Pancreas (tissue), 10 donors: Measurements from ENCODE around the gene C18orf32. TPM values are rescaled to one million over a fixed set of nuclear protein-coding genes. Genes with fewer than 3 reads are reported as not detected.

Experiments
- ATAC-seq, 4 donors: fragments of 200-7000 bp; cut with Tn5 transposase; one replicate each; pipeline versions ENCODE4 v1.8.0 to v1.9.1; 2020; ENCODE audit warnings: mild to moderate bottlenecking in 4 of 4, moderate library complexity in 4 of 4
- DNase-seq, 6 donors: peaks; one replicate each; pipeline ENCODE4 v3.0.0-alpha.2; 2020
- FAIRE-seq: peaks from 2 replicates; lab custom pipeline; 2012; peaks lifted over from hg19 to GRCh38; lab: Jason Lieb, UNC
- H3K27ac ChIP-seq, 4 donors: fragments of 200-600 bp; sonication (generic); 1 replicate in 3 of 4; 2 replicates in 1 of 4; pipeline versions ENCODE4 v1.5.0 to v1.8.0; 2020
- H3K27me3 ChIP-seq, 4 donors: fragments of 200-600 bp; one replicate each; pipeline ENCODE4 v1.8.0; 2021
- H3K36me3 ChIP-seq, 3 donors: fragments of 200-600 bp; sonication (generic) in 1 of 3; one replicate each; pipeline versions ENCODE4 v1.5.0 to v1.8.0; 2020 to 2021
- H3K4me1 ChIP-seq, 3 donors: fragments of 200-600 bp; one replicate each; pipeline ENCODE4 v1.8.0; 2021
- H3K4me3 ChIP-seq, 4 donors: fragments of 200-600 bp; sonication (generic) in 2 of 4; one replicate each; pipeline versions ENCODE4 v1.5.0 to v1.8.0; 2020 to 2021
- H3K9me3 ChIP-seq, 4 donors: fragments of 200-600 bp; one replicate each; pipeline ENCODE4 v1.8.0; 2021
- WGBS, 2 donors: extraction: QIAGEN DNeasy Blood & Tissue Kit; methylation state at CpG; one replicate each; pipeline ENCODE4 v1.1.7; 2013; 5-methylcytosine and 5-hydroxymethylcytosine counted together
- intact Hi-C, 3 donors: fragments of 100-400 bp; cut with DNase I; formaldehyde crosslinking; loops; one replicate each; pipeline versions ENCODE4 v1.11.1 to v1.14.2; 2022
- polyA plus RNA-seq, 2 donors: library from polyadenylated mRNA; stranded (reverse); fragments of 200-250 nt; gene quantifications; one replicate each; pipeline ENCODE4 v1.2.3, GENCODE V29; 2013
- total RNA-seq, 6 donors: library from RNA; stranded (reverse); fragmentation: NEBNext Ultra II Directional in 4 of 6; extraction: Animal tissue kit (Norgen Biotek cat#: 25700) in 4 of 6; gene quantifications; one replicate each; pipeline versions ENCODE4 v1.2.1 to v1.2.4, GENCODE V29; 2021 to 2023
- TF ChIP-seq, protein P1 (sequence below), 4 donors: fragments of 200-600 bp; sonication (generic) in 3 of 4; IDR thresholded peaks; one replicate each; pipeline versions ENCODE4 v1.5.0 to v1.8.0; 2021; ENCODE audit warnings: antibody characterized with exemption in 4 of 4
- donor health status: healthy with polysubstance abuse.
- donor health status: DM: no; HTN: no; CAD: no; lungs with moderate emphysema.
- donor health status: DM: no; HTN: no; CAD: no.
- donor health status: control.
- donor health status: control.
- donor health status: Bipolar disorder and iron deficiency.
- donor health status: DM: yes; HTN: yes; CAD: no.
- donor health status: DM: no; HTN: no; CAD: no.
- donor health status: DM: no; HTN: no; CAD: no.
- donor health status: DM: yes; HTN: yes; CAD: no.

Gene C18orf32
- total and polyA plus RNA-seq, 8 donors, result 19.5 to 49.7 (median 28.1) TPM

DNA sequence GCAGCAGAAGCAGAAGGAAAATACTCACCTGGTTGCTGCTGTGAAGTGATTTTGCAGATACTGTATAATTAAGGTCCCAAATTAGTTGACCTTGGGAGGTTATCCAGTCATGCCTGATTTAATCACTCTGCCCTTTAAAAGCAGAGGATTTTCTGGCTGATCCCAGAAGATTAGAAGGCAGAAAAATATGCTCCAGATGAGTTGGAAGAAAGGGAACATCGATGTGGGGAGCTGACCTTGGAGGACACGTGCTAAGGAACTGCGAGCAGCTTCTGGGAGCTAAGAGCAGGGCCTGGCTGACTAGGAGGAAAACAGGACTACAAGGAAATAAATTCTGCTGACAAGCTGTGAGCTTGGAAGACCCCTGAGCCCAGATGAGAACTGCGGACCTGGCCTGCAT is 13.3 kb downstream of the C18orf32 start:
- DNase-seq (no peak), FAIRE-seq (no peak), ATAC-seq (no peak)
- no peaks in the 10 kb centered on the region for H3K27me3 ChIP-seq
- H3K4me3 ChIP-seq, result no peak overlapping the region
- H3K27ac ChIP-seq, result no peak overlapping the region
- intact Hi-C loops, result no loop called here
- WGBS, 2 donors, result 49 to 51% methylated on average over 4 of the region's 4 CpGs
- H3K4me1 ChIP-seq, result no peaks in the 10 kb centered on the region
- H3K9me3 ChIP-seq, result no peaks in the 10 kb centered on the region
- no peaks in the 10 kb centered on the region for H3K36me3 ChIP-seq
- TF ChIP-seq, protein P1, sequence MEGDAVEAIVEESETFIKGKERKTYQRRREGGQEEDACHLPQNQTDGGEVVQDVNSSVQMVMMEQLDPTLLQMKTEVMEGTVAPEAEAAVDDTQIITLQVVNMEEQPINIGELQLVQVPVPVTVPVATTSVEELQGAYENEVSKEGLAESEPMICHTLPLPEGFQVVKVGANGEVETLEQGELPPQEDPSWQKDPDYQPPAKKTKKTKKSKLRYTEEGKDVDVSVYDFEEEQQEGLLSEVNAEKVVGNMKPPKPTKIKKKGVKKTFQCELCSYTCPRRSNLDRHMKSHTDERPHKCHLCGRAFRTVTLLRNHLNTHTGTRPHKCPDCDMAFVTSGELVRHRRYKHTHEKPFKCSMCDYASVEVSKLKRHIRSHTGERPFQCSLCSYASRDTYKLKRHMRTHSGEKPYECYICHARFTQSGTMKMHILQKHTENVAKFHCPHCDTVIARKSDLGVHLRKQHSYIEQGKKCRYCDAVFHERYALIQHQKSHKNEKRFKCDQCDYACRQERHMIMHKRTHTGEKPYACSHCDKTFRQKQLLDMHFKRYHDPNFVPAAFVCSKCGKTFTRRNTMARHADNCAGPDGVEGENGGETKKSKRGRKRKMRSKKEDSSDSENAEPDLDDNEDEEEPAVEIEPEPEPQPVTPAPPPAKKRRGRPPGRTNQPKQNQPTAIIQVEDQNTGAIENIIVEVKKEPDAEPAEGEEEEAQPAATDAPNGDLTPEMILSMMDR (IDR thresholded peaks at IDR 0.05), result no peak

DNA sequence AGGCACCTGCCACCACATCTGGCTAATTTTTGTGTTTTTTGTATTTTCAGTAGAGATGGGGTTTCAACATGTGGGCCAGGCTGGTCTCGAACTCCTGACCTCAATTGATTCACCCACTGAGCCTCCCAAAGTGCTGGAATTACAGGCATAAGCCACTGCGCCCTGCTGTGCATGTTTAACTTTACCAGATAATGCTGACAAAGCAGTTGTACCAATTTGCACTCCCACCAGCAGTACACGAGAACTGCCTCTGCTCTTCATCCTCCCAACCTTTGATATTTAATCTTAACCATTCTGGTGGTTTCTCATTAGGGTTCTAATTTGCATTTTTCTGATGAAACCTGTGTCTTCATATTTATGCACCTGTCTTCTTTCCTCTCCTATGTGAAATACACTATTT is 14.6 kb downstream of the C18orf32 start:
- Histone ChIP-seq H3K27me3 (no peaks in the 10 kb centered on the region), H3K4me1 (no peaks in the 10 kb centered on the region), H3K9me3 (no peaks in the 10 kb centered on the region), H3K36me3 (no peaks in the 10 kb centered on the region), H3K27ac (no peak overlapping the region), H3K4me3 (no peak overlapping the region)
- intact Hi-C loops, result no loop called here
- FAIRE-seq, result no peak
- 78 to 96% methylated on average over 3 of the region's 3 CpGs for WGBS, 2 donors
- TF ChIP-seq, protein P1 (IDR thresholded peaks at IDR 0.05), result no peak
- DNase-seq, result no peak
- no peak for ATAC-seq

DNA sequence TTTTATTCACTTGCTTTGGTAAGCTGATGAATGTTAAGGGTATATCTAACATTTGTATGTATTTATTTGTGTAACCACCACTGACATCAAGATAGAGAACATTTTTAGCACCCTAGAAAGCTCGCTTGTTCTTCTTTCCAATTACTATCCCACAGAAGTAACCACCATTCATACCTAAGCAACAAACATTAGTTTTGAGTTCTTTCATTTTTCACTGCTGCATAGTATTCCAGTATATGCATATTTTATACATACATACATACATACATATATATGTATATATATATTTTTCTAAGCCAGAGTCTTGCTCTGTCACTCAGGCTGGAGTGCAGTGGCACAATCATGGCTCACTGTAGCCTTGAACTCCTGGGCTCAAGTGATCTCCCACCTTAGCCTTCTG is 15.5 kb downstream of the C18orf32 start:
- no peak overlapping the region for H3K4me3 ChIP-seq
- FAIRE-seq (no peak), ATAC-seq (no peak), DNase-seq (no peak)
- intact Hi-C loops, result no loop called here
- H3K9me3 ChIP-seq, result no peaks in the 10 kb centered on the region
- H3K27ac ChIP-seq, result no peak overlapping the region
- WGBS, 2 donors, result 79 to 89% methylated on average over 1 of the region's 1 CpG
- TF ChIP-seq, protein P1 (IDR thresholded peaks at IDR 0.05), result no peak
- H3K4me1 ChIP-seq, result no peaks in the 10 kb centered on the region
- H3K36me3 ChIP-seq, result no peaks in the 10 kb centered on the region
- no peaks in the 10 kb centered on the region for H3K27me3 ChIP-seq

DNA sequence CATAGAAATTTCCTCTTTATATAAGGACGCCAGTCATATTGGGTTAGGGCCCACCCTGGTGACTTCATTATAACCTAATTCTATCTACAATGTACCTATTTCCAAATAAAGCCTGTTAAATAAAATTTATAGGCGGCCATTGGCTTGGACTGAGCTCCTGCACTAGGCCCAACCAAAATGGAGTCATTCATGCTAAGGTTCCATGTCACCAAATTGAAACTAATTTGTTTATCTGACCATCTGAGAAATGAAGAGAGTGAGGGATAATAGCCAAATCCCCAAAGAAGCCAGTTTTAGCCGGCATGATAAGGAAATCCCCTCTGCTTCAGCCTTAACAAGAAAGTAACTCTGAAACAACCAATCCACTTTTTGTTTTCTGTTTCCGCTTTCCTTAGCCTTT is 19.4 kb downstream of the C18orf32 start:
- DNase-seq (no peak), ATAC-seq (no peak), FAIRE-seq (no peak)
- TF ChIP-seq, protein P1 (IDR thresholded peaks at IDR 0.05), result no peak
- H3K4me1 ChIP-seq, result no peaks in the 10 kb centered on the region
- H3K36me3 ChIP-seq, result no peaks in the 10 kb centered on the region
- H3K4me3 ChIP-seq, result no peak overlapping the region
- no peaks in the 10 kb centered on the region for H3K27me3 ChIP-seq
- H3K9me3 ChIP-seq, result no peaks in the 10 kb centered on the region
- H3K27ac ChIP-seq, result no peak overlapping the region
- WGBS, 2 donors, result 90 to 91% methylated on average over 4 of the region's 4 CpGs
- intact Hi-C loops, result no loop called here

DNA sequence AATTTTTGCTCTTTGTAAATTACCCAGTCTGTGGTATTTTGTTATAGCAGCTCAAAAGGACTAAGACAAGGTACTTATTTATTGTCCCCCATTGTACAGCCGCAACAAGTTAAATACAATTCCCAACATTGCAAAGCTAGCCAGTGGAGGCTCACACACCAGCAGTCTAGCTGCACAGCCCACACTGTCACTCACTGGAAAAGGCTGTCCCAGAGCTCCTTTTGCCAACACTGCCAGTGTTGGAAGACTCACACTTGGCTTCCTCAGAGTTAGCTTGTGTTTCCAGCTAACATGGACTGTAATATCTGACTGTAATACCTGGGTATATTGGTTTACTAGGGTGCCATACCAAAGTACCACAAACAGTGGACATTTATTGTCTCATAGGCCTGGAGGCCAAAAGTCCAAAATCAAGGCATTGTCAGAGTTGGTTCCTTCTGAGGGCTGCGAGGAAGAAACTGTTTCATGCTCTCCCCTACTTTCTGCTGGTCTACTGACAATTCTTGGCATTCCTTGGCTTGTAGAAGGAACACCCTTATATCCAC is 19.9 kb downstream of the C18orf32 start:
- TF ChIP-seq, protein P1 (IDR thresholded peaks at IDR 0.05), result no peak
- intact Hi-C loops, result no loop called here
- 93% methylated on average over 2 of the region's 2 CpGs for WGBS, 2 donors
- FAIRE-seq, result no peak
- H3K36me3 ChIP-seq, result no peaks in the 10 kb centered on the region
- H3K9me3 ChIP-seq, result no peaks in the 10 kb centered on the region
- H3K27me3 ChIP-seq, result no peaks in the 10 kb centered on the region
- no peak for DNase-seq
- no peaks in the 10 kb centered on the region for H3K4me1 ChIP-seq
- no peak overlapping the region for H3K27ac ChIP-seq
- ATAC-seq, result no peak
- no peak overlapping the region for H3K4me3 ChIP-seq
